Upper lobe of left lung (tissue), 6 donors: Measurements from ENCODE around the gene PPP1R12A. TPM values are rescaled to one million over a fixed set of nuclear protein-coding genes. Genes with fewer than 3 reads are reported as not detected.

ENCODE experiments used
- ATAC-seq, 2 donors: fragments of 200-7000 bp; cut with Tn5 transposase; one replicate each; pipeline ENCODE4 v1.9.1; 2022; ENCODE audit warnings: mild to moderate bottlenecking in 2 of 2, moderate library complexity in 2 of 2; ENCODE audit not compliant: low FRiP score in 2 of 2
- DNase-seq, 2 donors: peaks; one replicate each; pipeline ENCODE4 v3.0.0-alpha.2; 2019 to 2020
- H3K27ac ChIP-seq, 4 donors: fragments of 200-600 bp; sonication (generic); one replicate each; pipeline ENCODE4 v1.5.1; 2016 to 2019
- H3K27me3 ChIP-seq, 4 donors: fragments of 200-600 bp; sonication (generic); one replicate each; pipeline ENCODE4 v1.5.1; 2017 to 2019
- H3K36me3 ChIP-seq, 4 donors: fragments of 200-600 bp; sonication (generic); one replicate each; pipeline ENCODE4 v1.5.1; 2016 to 2019
- H3K4me1 ChIP-seq, 4 donors: fragments of 200-600 bp; sonication (generic); one replicate each; pipeline ENCODE4 v1.5.1; 2018 to 2019
- H3K4me3 ChIP-seq, 4 donors: fragments of 200-600 bp; sonication (generic); one replicate each; pipeline ENCODE4 v1.5.1; 2017 to 2019; ENCODE audit warnings: mild to moderate bottlenecking in 2 of 4, moderate library complexity in 1 of 4
- H3K9me3 ChIP-seq, 4 donors: fragments of 200-600 bp; sonication (generic); one replicate each; pipeline ENCODE4 v1.5.1; 2018 to 2019
- CTCF ChIP-seq, 6 experiments: fragments of 450-650 bp in 4 of 6; fragments of 200-600 bp in 2 of 6; sonication (generic) in 2 of 6; IDR thresholded peaks; one replicate each; pipeline ENCODE4 v1.5.1; 2016 to 2019; ENCODE audit warnings: antibody characterized with exemption in 6 of 6
- EP300 ChIP-seq, 4 donors: sonication (generic); formaldehyde crosslinking; IDR thresholded peaks; one replicate each; pipeline ENCODE4 v1.5.1; 2017; ENCODE audit warnings: antibody characterized with exemption in 4 of 4, control low read depth in 2 of 4
- POLR2A ChIP-seq, 4 donors: fragments of 450-650 bp; IDR thresholded peaks; one replicate each; pipeline ENCODE4 v1.5.1; 2016 to 2017; ENCODE audit warnings: antibody characterized with exemption in 4 of 4, mild to moderate bottlenecking in 2 of 4
- POLR2AphosphoS5 ChIP-seq, 2 donors: sonication (generic); formaldehyde crosslinking; IDR thresholded peaks; one replicate each; pipeline ENCODE4 v1.5.1; 2017; ENCODE audit warnings: antibody characterized with exemption in 2 of 2
- WGBS, 2 donors: methylation state at CpG; one replicate each; pipeline ENCODE4 v1.1.5; 2017 to 2018; 5-methylcytosine and 5-hydroxymethylcytosine counted together
- total RNA-seq, 6 donors: library from RNA; depleted of rRNA in 4 of 6; stranded (reverse); fragments of >200 nt in 4 of 6; gene quantifications; one replicate each; pipeline versions ENCODE4 v1.1.0 to v1.2.1, GENCODE V29; 2016 to 2021
- donor health status: DM: no; HTN: no; CAD: no; lungs with moderate emphysema.
- donor health status: DM: no; HTN: yes; CAD: no; lungs with severe emphysema.

PPP1R12A gene
- total RNA-seq, 6 donors from 2014 or later, result 50.7 to 234 (median 90.4) TPM

- H3K4me1 ChIP-seq, result no peaks in the 10 kb centered on the region
- TF ChIP-seq POLR2A (IDR thresholded peaks at IDR 0.05) (no peak), EP300 (IDR thresholded peaks at IDR 0.05) (no peak), CTCF (IDR thresholded peaks at IDR 0.05) (no peak), POLR2AphosphoS5 (IDR thresholded peaks at IDR 0.05) (no peak)
- no peak for ATAC-seq
- DNase-seq, result no peak
- no peaks in the 10 kb centered on the region for H3K36me3 ChIP-seq
- no peaks in the 10 kb centered on the region for H3K27me3 ChIP-seq
- H3K27ac ChIP-seq, result no peak overlapping the region
- WGBS, 2 donors, result 60 to 67% methylated on average over 1 of the region's 1 CpG
- H3K9me3 ChIP-seq, result no peaks in the 10 kb centered on the region
- no peak overlapping the region for H3K4me3 ChIP-seq
These were observed 26.5 kb upstream of the PPP1R12A start for GRCh38 chr12:79961411-79961810.

GRCh38 chr12:79959484-79959883 lies 24.6 kb upstream of the PPP1R12A start:
- WGBS, 2 donors, result 70 to 88% methylated on average over 4 of the region's 4 CpGs
- Histone ChIP-seq H3K27me3 (no peaks in the 10 kb centered on the region), H3K4me3 (no peak overlapping the region), H3K4me1 (no peaks in the 10 kb centered on the region), H3K36me3 (no peaks in the 10 kb centered on the region), H3K27ac (no peak overlapping the region), H3K9me3 (peaks cover 0 to 8% (median 5%) of the 10 kb centered on the region in 4 donors)
- ATAC-seq (no peak), DNase-seq (no peak)
- no peak for TF ChIP-seq EP300 (IDR thresholded peaks at IDR 0.05)
- TF ChIP-seq POLR2AphosphoS5 (IDR thresholded peaks at IDR 0.05), result no peak
- no peak for TF ChIP-seq CTCF (IDR thresholded peaks at IDR 0.05)
- TF ChIP-seq POLR2A (IDR thresholded peaks at IDR 0.05), result no peak

- H3K4me1 ChIP-seq, result no peaks in the 10 kb centered on the region
- DNase-seq (no peak), ATAC-seq (no peak)
- peaks cover 0 to 8% (median 5%) of the 10 kb centered on the region in 4 donors for H3K9me3 ChIP-seq
- H3K36me3 ChIP-seq, result no peaks in the 10 kb centered on the region
- H3K4me3 ChIP-seq, result no peak overlapping the region
- 97% methylated on average over 4 of the region's 4 CpGs for WGBS, 2 donors
- H3K27ac ChIP-seq, result no peak overlapping the region
- no peaks in the 10 kb centered on the region for H3K27me3 ChIP-seq
- TF ChIP-seq POLR2A (IDR thresholded peaks at IDR 0.05) (no peak), EP300 (IDR thresholded peaks at IDR 0.05) (no peak), POLR2AphosphoS5 (IDR thresholded peaks at IDR 0.05) (no peak), CTCF (IDR thresholded peaks at IDR 0.05) (no peak)
These were observed 22.0 kb upstream of the PPP1R12A start for GRCh38 chr12:79956896-79957295.

GRCh38 chr12:79955561-79955960 lies 20.7 kb upstream of the PPP1R12A start:
- ATAC-seq (no peak), DNase-seq (no peak)
- Histone ChIP-seq H3K4me1 (no peaks in the 10 kb centered on the region), H3K4me3 (no peak overlapping the region), H3K27ac (no peak overlapping the region), H3K9me3 (peaks cover 0 to 8% (median 5%) of the 10 kb centered on the region in 4 donors), H3K36me3 (no peaks in the 10 kb centered on the region), H3K27me3 (no peaks in the 10 kb centered on the region)
- TF ChIP-seq EP300 (IDR thresholded peaks at IDR 0.05) (no peak), CTCF (IDR thresholded peaks at IDR 0.05) (no peak), POLR2A (IDR thresholded peaks at IDR 0.05) (no peak), POLR2AphosphoS5 (IDR thresholded peaks at IDR 0.05) (no peak)
- WGBS, 2 donors, result 90 to 97% methylated on average over 2 to 3 of the region's 3 CpGs

DNA sequence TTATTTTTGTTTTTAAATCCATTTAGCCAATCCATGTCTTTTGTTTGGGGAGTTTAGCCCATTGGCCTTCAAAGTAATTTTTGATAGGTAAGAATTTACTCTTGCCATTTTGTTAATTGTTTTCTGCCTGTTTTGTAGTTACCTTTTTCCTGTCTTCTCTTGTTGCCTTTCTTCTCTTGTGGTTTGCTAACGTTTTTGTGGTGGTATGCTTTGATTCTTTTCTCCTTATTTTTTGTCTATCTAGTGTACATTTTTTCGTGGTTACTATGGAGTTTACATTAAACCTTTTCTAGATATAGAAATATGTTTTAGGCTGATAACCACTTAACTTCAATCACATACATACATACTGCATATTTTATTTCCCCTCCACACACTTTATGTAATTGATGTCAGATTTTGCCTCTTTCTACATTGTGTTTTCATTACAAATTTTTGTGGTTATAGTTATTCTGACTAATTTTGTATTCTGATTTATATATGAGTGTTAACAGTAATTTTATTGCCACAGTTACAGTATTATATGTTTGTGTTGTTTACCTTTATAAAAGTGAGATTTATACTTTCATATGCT lies 19.2 kb upstream of the PPP1R12A start:
- TF ChIP-seq EP300 (IDR thresholded peaks at IDR 0.05) (no peak), POLR2AphosphoS5 (IDR thresholded peaks at IDR 0.05) (no peak), POLR2A (IDR thresholded peaks at IDR 0.05) (no peak), CTCF (IDR thresholded peaks at IDR 0.05) (no peak)
- no peaks in the 10 kb centered on the region for H3K27me3 ChIP-seq
- H3K36me3 ChIP-seq, result no peaks in the 10 kb centered on the region
- H3K9me3 ChIP-seq, result peaks cover 0 to 8% (median 5%) of the 10 kb centered on the region in 4 donors
- H3K27ac ChIP-seq, result no peak overlapping the region
- DNase-seq (no peak), ATAC-seq (no peak)
- WGBS, 2 donors, result 69 to 82% methylated on average over 2 of the region's 2 CpGs
- H3K4me1 ChIP-seq, result no peaks in the 10 kb centered on the region
- no peak overlapping the region for H3K4me3 ChIP-seq
